GM13976 (cell line): ENCODE measurements around the gene PGM1.

Experiments
- DNase-seq: peaks from one replicate; pipeline ENCODE4 v3.0.0; 2012; ENCODE audit warnings: low spot score
- CTCF ChIP-seq: IDR thresholded peaks from 2 replicates; pipeline ENCODE4 v1.5.1; 2012; ENCODE audit warnings: borderline replicate concordance, mild to moderate bottlenecking; ENCODE audit not compliant: insufficient read depth; ENCODE audit errors: extremely low read depth, missing control alignments, control extremely low read depth
- in situ Hi-C: fragments of 300-500 bp; cut with MboI; formaldehyde crosslinking; loops from one replicate; pipeline ENCODE4 v1.12.0; 2022; ENCODE audit warnings: low sequenced_read_pairs, mixed read lengths, inconsistent platforms; ENCODE audit not compliant: unreplicated experiment

The PGM1 gene

GRCh38 chr1:63640633-63641567, 47.7 kb downstream of the PGM1 start:
- DNase-seq = no peak
- TF ChIP-seq CTCF = no peak
- in situ Hi-C loops = no loop called here

GRCh38 chr1:63641615-63642014, 48.4 kb downstream of the PGM1 start:
- no peak for TF ChIP-seq CTCF
- DNase-seq = no peak
- in situ Hi-C loops = no loop called here

GRCh38 chr1:63642901-63643300, 49.7 kb downstream of the PGM1 start:
- TF ChIP-seq CTCF = no peak
- in situ Hi-C loops = no loop called here
- DNase-seq = no peak

- in situ Hi-C loops = no loop called here
- DNase-seq = no peak
- TF ChIP-seq CTCF = no peak
Measured at GRCh38 chr1:63643517-63643916, 50.3 kb downstream of the PGM1 start.

GRCh38 chr1:63643926-63644325, 50.7 kb downstream of the PGM1 start:
- no peak for TF ChIP-seq CTCF
- no peak for DNase-seq
- in situ Hi-C loops = no loop called here

- no peak for TF ChIP-seq CTCF
- in situ Hi-C loops = no loop called here
- DNase-seq = no peak
Measured at GRCh38 chr1:63645317-63645716, 52.1 kb downstream of the PGM1 start.
